PC-9 (cell line): ENCODE data around the gene ARMC12. TPM values are rescaled to one million over a fixed set of nuclear protein-coding genes. Genes with fewer than 3 reads are reported as not detected.
A peak's percentile ranks its signal among the peaks of the same experiment; 100 is the strongest.

ENCODE experiments used
- Bru-seq: library from RNA; stranded (reverse); fragments of 400-500 nt; gene quantifications from one replicate; lab custom pipeline; 2021; lab: Mats Ljungman, UMichigan
- BruChase-seq, 2 experiments: library from RNA; stranded (reverse); fragments of 400-500 nt; gene quantifications; one replicate each; lab custom pipeline; 2021; lab: Mats Ljungman, UMichigan
- BruUV-seq: library from RNA; stranded (reverse); fragments of 400-500 nt; replicated peaks from 2 replicates; lab custom pipeline; 2021; lab: Mats Ljungman, UMichigan
- CTCF ChIA-PET: fragments of 300-600 bp; sonication (Branson Sonifier 250); formaldehyde crosslinking; loops from one replicate; lab custom pipeline; 2022; ENCODE audit warnings: antibody characterized with exemption; lab: Charles Lee
- POLR2A ChIA-PET: fragments of 300-600 bp; sonication (Branson Sonifier 250); formaldehyde crosslinking; loops from one replicate; lab custom pipeline; 2022; ENCODE audit warnings: antibody characterized with exemption; ENCODE audit not compliant: unreplicated experiment; lab: Charles Lee
- DNase-seq, 2 experiments: peaks; one replicate each; pipeline versions ENCODE4 v3.0.0 to v3.0.0-alpha.2; 2015 to 2022; ENCODE audit warnings: mixed read lengths in 1 of 2
- H2AFZ ChIP-seq: fragments of 200-600 bp; sonication (generic); 2 replicates; pipeline ENCODE4 v1.8.1; 2017; ENCODE audit warnings: antibody characterized with exemption
- H3F3A ChIP-seq: fragments of 200-600 bp; sonication (generic); 2 replicates; pipeline ENCODE4 v1.8.1; 2017; ENCODE audit warnings: antibody characterized with exemption, mild to moderate bottlenecking, low read depth; ENCODE audit not compliant: insufficient read depth
- H3K27ac ChIP-seq: fragments of 200-600 bp; sonication (generic); 2 replicates; pipeline ENCODE4 v1.6.1; 2016; ENCODE audit warnings: mixed run types
- H3K27me3 ChIP-seq: fragments of 200-600 bp; sonication (generic); 2 replicates; pipeline ENCODE4 v1.6.1; 2016; ENCODE audit warnings: low read depth, mixed run types; ENCODE audit not compliant: insufficient read depth
- H3K36me3 ChIP-seq: fragments of 200-600 bp; sonication (generic); 2 replicates; pipeline ENCODE4 v1.6.1; 2016; ENCODE audit warnings: low read depth, mixed run types
- H3K4me1 ChIP-seq: fragments of 200-600 bp; sonication (generic); replicated peaks from 2 replicates; pipeline ENCODE4 v1.6.1; 2016; ENCODE audit warnings: mixed run types; ENCODE audit not compliant: insufficient read depth
- H3K4me2 ChIP-seq: fragments of 200-600 bp; sonication (generic); 2 replicates; pipeline ENCODE4 v1.6.1; 2017; ENCODE audit warnings: mixed run types
- H3K4me3 ChIP-seq: fragments of 200-600 bp; sonication (generic); 2 replicates; pipeline ENCODE4 v1.6.1; 2016; ENCODE audit warnings: mixed run types
- H3K79me2 ChIP-seq: fragments of 200-600 bp; sonication (generic); 2 replicates; pipeline ENCODE4 v1.6.1; 2017; ENCODE audit warnings: low read depth, mixed run types
- H3K9me2 ChIP-seq: fragments of 200-600 bp; sonication (generic); 2 replicates; pipeline ENCODE4 v1.8.1; 2017; ENCODE audit warnings: mild to moderate bottlenecking; ENCODE audit not compliant: insufficient read depth
- H3K9me3 ChIP-seq: fragments of 200-600 bp; sonication (generic); 2 replicates; pipeline ENCODE4 v1.8.1; 2016; ENCODE audit warnings: low read depth; ENCODE audit not compliant: insufficient read depth
- H4K20me1 ChIP-seq: fragments of 200-600 bp; sonication (generic); 2 replicates; pipeline ENCODE4 v1.8.1; 2017; ENCODE audit not compliant: insufficient read depth
- EZH2 ChIP-seq: fragments of 200-600 bp; sonication (generic); IDR thresholded peaks from 2 replicates; pipeline ENCODE4 v1.8.0; 2017; ENCODE audit warnings: antibody characterized with exemption, low read depth
- intact Hi-C: fragments of 100-400 bp; cut with micrococcal nuclease; formaldehyde crosslinking; loops from one replicate; pipeline ENCODE4 v1.10.0; 2022; ENCODE audit not compliant: unreplicated experiment
- long read RNA-seq: library from polyadenylated mRNA; stranded (forward); transcript quantifications from one replicate; pipeline ENCODE4 v2.0.0, GENCODE V29; 2022
- total RNA-seq: library from RNA; stranded (reverse); gene quantifications from 2 replicates; pipeline ENCODE4 v1.2.3, GENCODE V29; 2021
- TF ChIP-seq, protein P1 (sequence below): fragments of 200-600 bp; sonication (generic); conservative IDR thresholded peaks from 2 replicates; pipeline ENCODE4 v1.6.1; 2017; ENCODE audit warnings: mixed run types, antibody characterized with exemption, mild to moderate bottlenecking, moderate library complexity

The ARMC12 gene, protein sequence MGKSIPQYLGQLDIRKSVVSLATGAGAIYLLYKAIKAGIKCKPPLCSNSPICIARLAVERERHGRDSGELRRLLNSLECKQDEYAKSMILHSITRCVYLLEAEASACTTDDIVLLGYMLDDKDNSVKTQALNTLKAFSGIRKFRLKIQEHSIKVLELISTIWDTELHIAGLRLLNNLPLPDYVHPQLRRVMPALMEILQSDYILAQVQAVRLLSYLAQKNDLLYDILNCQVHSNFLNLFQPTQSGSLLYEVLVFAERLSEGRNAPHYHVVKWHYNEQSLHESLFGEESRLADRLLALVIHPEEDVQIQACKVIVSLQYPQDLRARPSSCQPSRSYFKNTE
- 0.35 and 0.57 TPM in 2 replicates for total RNA-seq
- percentile 19 among the genes with signal in this experiment for Bru-seq, nascent RNA
- BruChase-seq, experiment 1, labeled RNA remaining after a 2-hour chase = percentile 11 among the genes with signal in this experiment
- BruChase-seq, experiment 2, labeled RNA remaining after a 6-hour chase = percentile 16 among the genes with signal in this experiment
- long read RNA-seq = 0 reads

DNA sequence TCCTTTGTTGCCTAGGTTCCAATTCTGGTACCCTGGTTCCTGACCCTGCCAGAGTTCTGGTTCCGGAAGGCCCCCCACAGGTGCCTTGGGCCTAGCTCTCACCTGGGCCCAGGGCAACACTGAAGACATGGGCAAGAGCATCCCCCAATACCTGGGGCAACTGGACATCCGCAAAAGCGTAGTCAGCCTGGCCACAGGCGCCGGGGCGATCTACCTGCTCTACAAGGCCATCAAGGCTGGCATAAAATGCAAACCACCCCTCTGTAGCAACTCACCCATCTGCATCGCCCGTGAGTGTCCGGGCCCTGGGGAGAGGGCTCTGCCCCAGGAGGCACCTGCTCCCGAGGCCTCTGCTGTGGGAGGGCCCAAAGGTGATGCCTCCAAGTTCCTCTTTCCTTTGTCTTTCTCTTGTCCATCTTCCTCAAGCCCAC lies at the start of gene ARMC12:
Gene ARMC12, plus strand, starts transcription at position 51 of the 431 bp plus-strand sequence. Its CDS starts 77 bp downstream, at position 128.
- DNase-seq = no peak
- Histone ChIP-seq H3K4me3 (no peak within 1 kb of the TSS), H3K4me1 (peaks cover 7% of the 10 kb centered on the region), H3F3A (no peaks in the 10 kb centered on the region), H3K79me2 (no peaks in the 10 kb centered on the region), H3K27me3 (no peaks in the 10 kb centered on the region), H2AFZ (no peak within 1 kb of the TSS), H3K9me2 (no peaks in the 10 kb centered on the region), H3K4me2 (no peak within 1 kb of the TSS), H4K20me1 (no peaks in the 10 kb centered on the region), H3K9me3 (no peaks in the 10 kb centered on the region), H3K27ac (no peak within 1 kb of the TSS), H3K36me3 (no peaks in the 10 kb centered on the region)
- ChIA-PET CTCF (interaction anchor here (0.6 to 2.1 kb wide), 7 partner anchors 46 to 291 kb away, joined by 3 to 18 read pairs (median 8); no protein-coding TSS in a partner anchor), POLR2A (no interaction called here)
- BruUV-seq = no TSS peak
- no peak for TF ChIP-seq EZH2
- TF ChIP-seq, protein P1, sequence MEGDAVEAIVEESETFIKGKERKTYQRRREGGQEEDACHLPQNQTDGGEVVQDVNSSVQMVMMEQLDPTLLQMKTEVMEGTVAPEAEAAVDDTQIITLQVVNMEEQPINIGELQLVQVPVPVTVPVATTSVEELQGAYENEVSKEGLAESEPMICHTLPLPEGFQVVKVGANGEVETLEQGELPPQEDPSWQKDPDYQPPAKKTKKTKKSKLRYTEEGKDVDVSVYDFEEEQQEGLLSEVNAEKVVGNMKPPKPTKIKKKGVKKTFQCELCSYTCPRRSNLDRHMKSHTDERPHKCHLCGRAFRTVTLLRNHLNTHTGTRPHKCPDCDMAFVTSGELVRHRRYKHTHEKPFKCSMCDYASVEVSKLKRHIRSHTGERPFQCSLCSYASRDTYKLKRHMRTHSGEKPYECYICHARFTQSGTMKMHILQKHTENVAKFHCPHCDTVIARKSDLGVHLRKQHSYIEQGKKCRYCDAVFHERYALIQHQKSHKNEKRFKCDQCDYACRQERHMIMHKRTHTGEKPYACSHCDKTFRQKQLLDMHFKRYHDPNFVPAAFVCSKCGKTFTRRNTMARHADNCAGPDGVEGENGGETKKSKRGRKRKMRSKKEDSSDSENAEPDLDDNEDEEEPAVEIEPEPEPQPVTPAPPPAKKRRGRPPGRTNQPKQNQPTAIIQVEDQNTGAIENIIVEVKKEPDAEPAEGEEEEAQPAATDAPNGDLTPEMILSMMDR = no peak
- intact Hi-C loops = loop anchor here (1.0 to 10.0 kb wide), 6 partner anchors 153 to 440 kb away; partner anchors contain the start of genes DEF6, PPARD and RPL10A

DNA sequence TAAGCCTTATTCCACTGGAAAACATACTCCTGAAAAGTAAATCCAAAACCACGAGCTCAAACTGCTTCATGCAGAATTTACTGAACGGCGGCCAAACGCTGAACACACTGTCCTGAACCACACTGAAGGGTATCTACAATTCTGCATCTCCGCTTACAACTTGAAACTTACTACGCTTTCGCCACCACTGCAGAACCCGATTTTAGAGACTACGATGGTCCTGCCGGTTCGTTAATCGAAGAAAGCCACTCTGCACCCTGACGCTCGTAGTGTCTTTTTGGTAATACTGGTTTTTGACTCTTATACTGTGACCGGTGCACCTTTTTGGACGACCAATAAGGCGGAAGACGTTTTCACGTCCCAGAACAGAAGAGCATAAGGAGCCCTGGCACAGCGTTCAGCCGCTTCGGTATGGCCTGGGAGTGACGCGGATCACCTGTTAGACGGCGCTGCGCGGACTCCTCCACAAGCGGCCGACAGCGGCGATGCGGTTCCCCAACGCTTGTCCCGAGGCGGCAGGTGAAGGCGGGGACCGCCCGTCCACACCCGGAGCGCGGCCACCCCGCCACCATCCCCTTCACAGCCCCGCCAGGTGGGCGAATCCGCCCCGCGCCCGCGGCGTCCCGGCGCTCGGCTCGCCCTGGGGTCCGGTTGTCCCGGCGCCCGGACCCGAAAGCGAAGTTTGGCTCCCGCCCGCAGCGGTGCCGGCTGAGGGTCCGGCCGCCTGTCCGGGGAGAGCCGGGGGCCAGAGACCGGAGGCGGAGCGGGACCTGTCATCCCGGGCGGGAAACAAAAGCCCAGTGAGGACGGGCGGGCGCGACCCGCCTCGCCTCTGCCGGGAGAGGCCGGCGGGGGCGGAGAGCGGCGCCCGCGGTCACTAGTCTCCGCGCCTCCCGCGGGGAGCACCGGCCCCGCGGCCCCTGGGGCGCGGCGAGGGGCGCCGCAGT lies 48.9 kb upstream of the ARMC12 start:
- no peaks in the 10 kb centered on the region for H3K36me3 ChIP-seq
- no peaks in the 10 kb centered on the region for H4K20me1 ChIP-seq
- H3K27me3 ChIP-seq = no peaks in the 10 kb centered on the region
- peaks cover 16% of the 10 kb centered on the region; the same call in 1 of the 2 replicates for H3K4me1 ChIP-seq
- H3K79me2 ChIP-seq = no peaks in the 10 kb centered on the region; the same call in 1 of the 2 replicates
- ChIA-PET POLR2A (no interaction called here), CTCF (no interaction called here)
- peak overlapping the region; percentile 92 for H3K4me2 ChIP-seq
- peak; percentile 45 to 56 for DNase-seq
- TF ChIP-seq EZH2 = no peak
- TF ChIP-seq, protein P1 = no peak
- intact Hi-C loops = loop anchor here (5.0 kb wide), 1 partner anchor 106 kb away; no protein-coding TSS in a partner anchor
- peak overlapping the region; percentile 69 for H3K4me3 ChIP-seq
- BruUV-seq = TSS peak; percentile 71
- H3K27ac ChIP-seq = no peak overlapping the region
- 0 out of 2 replicates have a peak, but pooled peaks cover 10% of the 10 kb centered on the region for H3F3A ChIP-seq
- H3K9me2 ChIP-seq = no peaks in the 10 kb centered on the region
- peak overlapping the region; percentile 92 for H2AFZ ChIP-seq
- H3K9me3 ChIP-seq = no peaks in the 10 kb centered on the region
